ENCODE measurements around the gene BEGAIN.

The BEGAIN gene

GRCh38 chr14:100577321-100577985 is 9.8 kb downstream of the BEGAIN start:
- ChIA-PET POLR2A (no interaction called here), CTCF (no interaction called here)
- DNase-seq (ENCODE audit: extremely low spot score): no peak
- TF ChIP-seq, protein P1, sequence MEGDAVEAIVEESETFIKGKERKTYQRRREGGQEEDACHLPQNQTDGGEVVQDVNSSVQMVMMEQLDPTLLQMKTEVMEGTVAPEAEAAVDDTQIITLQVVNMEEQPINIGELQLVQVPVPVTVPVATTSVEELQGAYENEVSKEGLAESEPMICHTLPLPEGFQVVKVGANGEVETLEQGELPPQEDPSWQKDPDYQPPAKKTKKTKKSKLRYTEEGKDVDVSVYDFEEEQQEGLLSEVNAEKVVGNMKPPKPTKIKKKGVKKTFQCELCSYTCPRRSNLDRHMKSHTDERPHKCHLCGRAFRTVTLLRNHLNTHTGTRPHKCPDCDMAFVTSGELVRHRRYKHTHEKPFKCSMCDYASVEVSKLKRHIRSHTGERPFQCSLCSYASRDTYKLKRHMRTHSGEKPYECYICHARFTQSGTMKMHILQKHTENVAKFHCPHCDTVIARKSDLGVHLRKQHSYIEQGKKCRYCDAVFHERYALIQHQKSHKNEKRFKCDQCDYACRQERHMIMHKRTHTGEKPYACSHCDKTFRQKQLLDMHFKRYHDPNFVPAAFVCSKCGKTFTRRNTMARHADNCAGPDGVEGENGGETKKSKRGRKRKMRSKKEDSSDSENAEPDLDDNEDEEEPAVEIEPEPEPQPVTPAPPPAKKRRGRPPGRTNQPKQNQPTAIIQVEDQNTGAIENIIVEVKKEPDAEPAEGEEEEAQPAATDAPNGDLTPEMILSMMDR (IDR thresholded peaks at IDR 0.05; ENCODE audit: control extremely low read depth, extremely low read depth, low read depth, missing control alignments): no peak

- TF ChIP-seq, protein P1 (IDR thresholded peaks at IDR 0.05; ENCODE audit: control extremely low read depth, extremely low read depth, low read depth, missing control alignments): no peak
- no peak for DNase-seq (ENCODE audit: extremely low spot score)
- ChIA-PET POLR2A (no interaction called here), CTCF (interaction anchor here (1.2 kb wide), 1 partner anchor 46 kb away, joined by 3 read pairs; no protein-coding TSS in a partner anchor)
Observed at GRCh38 chr14:100576091-100577085, 10.8 kb downstream of the BEGAIN start.

- TF ChIP-seq, protein P1 (IDR thresholded peaks at IDR 0.05; ENCODE audit: control extremely low read depth, extremely low read depth, low read depth, missing control alignments): no peak
- DNase-seq (ENCODE audit: extremely low spot score): no peak
- ChIA-PET POLR2A (no interaction called here), CTCF (interaction anchor here (1.2 kb wide), 1 partner anchor 45 kb away, joined by 3 read pairs; no protein-coding TSS in a partner anchor)
Observed at GRCh38 chr14:100575266-100575995, 11.8 kb downstream of the BEGAIN start.

DNA sequence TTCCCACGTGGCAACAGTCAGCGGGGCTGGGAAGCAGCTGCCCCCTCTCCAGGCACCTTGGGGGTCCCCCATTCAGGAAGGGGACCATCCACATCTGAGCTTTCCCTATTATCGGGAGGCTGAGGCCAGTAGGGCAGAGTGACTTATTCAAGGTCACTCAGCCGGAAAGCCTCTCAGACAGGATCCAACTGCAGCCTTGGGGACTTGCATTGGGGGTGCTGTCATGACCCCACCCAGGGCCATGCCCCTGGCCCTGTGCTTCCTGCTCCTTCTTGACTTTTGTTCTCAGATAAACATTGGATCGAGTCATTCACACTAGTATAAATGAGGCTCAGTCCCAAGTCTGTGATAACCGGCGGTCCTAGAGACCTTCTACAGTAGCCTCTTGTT is 12.6 kb downstream of the BEGAIN start:
- no peak for DNase-seq (ENCODE audit: extremely low spot score)
- ChIA-PET CTCF (no interaction called here), POLR2A (no interaction called here)
- TF ChIP-seq, protein P1 (IDR thresholded peaks at IDR 0.05; ENCODE audit: control extremely low read depth, extremely low read depth, low read depth, missing control alignments): no peak

- ChIA-PET POLR2A (no interaction called here), CTCF (no interaction called here)
- TF ChIP-seq, protein P1 (IDR thresholded peaks at IDR 0.05; ENCODE audit: control extremely low read depth, extremely low read depth, low read depth, missing control alignments): no peak
- no peak for DNase-seq (ENCODE audit: extremely low spot score)
Observed at GRCh38 chr14:100573757-100574641, 13.2 kb downstream of the BEGAIN start.
